HepG2 (cell line): ENCODE data around the gene ZNF524. TPM values are rescaled to one million over a fixed set of nuclear protein-coding genes. Genes with fewer than 3 reads are reported as not detected.

ENCODE experiments used
- ATF7-NPFF ChIP-seq: sonication (generic); formaldehyde crosslinking; IDR thresholded peaks from 2 replicates; pipeline ENCODE4 v1.8.1; 2023; ENCODE audit warnings: mild to moderate bottlenecking, low read depth, missing genetic modification reagents, moderate library complexity
- BHLHE40 ChIP-seq: IDR thresholded peaks from 2 replicates; pipeline ENCODE4 v1.6.1; 2011; ENCODE audit warnings: low read length, improper control_type of control experiment
- CBX1 ChIP-seq: IDR thresholded peaks from one replicate; pipeline ENCODE4 v1.6.1; 2016; ENCODE audit warnings: antibody characterized with exemption, low read depth
- FOXK2 ChIP-seq: fragments of 450-650 bp; IDR thresholded peaks from 2 replicates; pipeline ENCODE4 v1.6.1; 2016
- GATAD1 ChIP-seq: IDR thresholded peaks from 2 replicates; pipeline ENCODE4 v1.6.1; 2016; ENCODE audit warnings: missing genetic modification reagents, missing compliant biosample characterization
- KLF11 ChIP-seq: IDR thresholded peaks from 2 replicates; pipeline ENCODE4 v1.6.1; 2016; ENCODE audit warnings: missing compliant biosample characterization
- MLLT10 ChIP-seq: sonication (generic); formaldehyde crosslinking; IDR thresholded peaks from 2 replicates; pipeline ENCODE4 v1.4.0; 2020; ENCODE audit warnings: missing genetic modification reagents
- NRL ChIP-seq: sonication (generic); formaldehyde crosslinking; IDR thresholded peaks from 2 replicates; pipeline ENCODE4 v1.5.0; 2020; ENCODE audit warnings: missing genetic modification reagents, mild to moderate bottlenecking, moderate library complexity, borderline replicate concordance
- RFX5 ChIP-seq: IDR thresholded peaks from 2 replicates; pipeline ENCODE4 v1.6.1; 2011; ENCODE audit warnings: low read depth, low read length, improper control_type of control experiment
- RXRA ChIP-seq: sonication (generic); formaldehyde crosslinking; IDR thresholded peaks from 2 replicates; pipeline ENCODE4 v1.5.1; 2020; ENCODE audit warnings: missing genetic modification reagents
- SAFB2 ChIP-seq: sonication (generic); formaldehyde crosslinking; IDR thresholded peaks from 2 replicates; pipeline ENCODE4 v1.5.1; 2020; ENCODE audit warnings: missing genetic modification reagents, low read depth, mild to moderate bottlenecking, borderline replicate concordance
- SMC3 ChIP-seq: IDR thresholded peaks from 2 replicates; pipeline ENCODE4 v1.6.1; 2011; ENCODE audit warnings: low read length, improper control_type of control experiment
- SNAI1 ChIP-seq: sonication (generic); formaldehyde crosslinking; IDR thresholded peaks from 2 replicates; pipeline ENCODE4 v1.5.0; 2020; ENCODE audit warnings: mild to moderate bottlenecking, missing genetic modification reagents, borderline replicate concordance
- SOX13 ChIP-seq, 3 experiments: fragments of 450-650 bp in 1 of 3; sonication (generic) in 1 of 3; formaldehyde crosslinking in 1 of 3; IDR thresholded peaks in 2 of 3; conservative IDR thresholded peaks in 1 of 3; 2 replicates each; pipeline versions ENCODE4 v1.5.0 to v1.6.1; 2016 to 2020; ENCODE audit warnings: antibody characterized with exemption in 1 of 3, mild to moderate bottlenecking in 1 of 3, missing compliant biosample characterization in 1 of 3, missing genetic modification reagents in 1 of 3, moderate library complexity in 1 of 3
- TAF15 ChIP-seq: fragments of 200-400 bp; formaldehyde crosslinking; IDR thresholded peaks from one replicate; pipeline ENCODE4 v1.6.1; 2018; ENCODE audit warnings: mild to moderate bottlenecking, low read depth, low read length; ENCODE audit not compliant: poor library complexity, severe bottlenecking
- YY1 ChIP-seq: IDR thresholded peaks from 2 replicates; pipeline ENCODE4 v1.6.1; 2011; ENCODE audit warnings: low read length, low read depth, moderate library complexity, mild to moderate bottlenecking; ENCODE audit not compliant: insufficient read depth, insufficient replicate concordance
- ZFP36 ChIP-seq: fragments of 150-350 bp; IDR thresholded peaks from 2 replicates; pipeline ENCODE4 v1.6.1; 2018; ENCODE audit warnings: borderline replicate concordance, low read length, low read depth; ENCODE audit not compliant: partially characterized antibody
- ZNF136 ChIP-seq: sonication (generic); formaldehyde crosslinking; IDR thresholded peaks from 2 replicates; pipeline ENCODE4 v1.8.1; 2022; ENCODE audit warnings: low read depth, mild to moderate bottlenecking, moderate library complexity, missing genetic modification reagents
- ZNF296 ChIP-seq: sonication (generic); formaldehyde crosslinking; conservative IDR thresholded peaks from 2 replicates; pipeline ENCODE4 v1.5.0; 2020; ENCODE audit warnings: mild to moderate bottlenecking, missing genetic modification reagents
- ZNF30 ChIP-seq: sonication (generic); formaldehyde crosslinking; IDR thresholded peaks from 2 replicates; pipeline ENCODE4 v1.5.0; 2020; ENCODE audit warnings: mild to moderate bottlenecking, missing genetic modification reagents
- ZNF382 ChIP-seq: sonication (generic); formaldehyde crosslinking; IDR thresholded peaks from 2 replicates; pipeline ENCODE4 v1.5.0; 2020; ENCODE audit warnings: missing genetic modification reagents, mild to moderate bottlenecking, borderline replicate concordance
- ZNF446 ChIP-seq: sonication (generic); formaldehyde crosslinking; IDR thresholded peaks from 2 replicates; pipeline ENCODE4 v1.5.0; 2020; ENCODE audit warnings: mild to moderate bottlenecking, missing genetic modification reagents
- ZNF468 ChIP-seq: sonication (generic); formaldehyde crosslinking; IDR thresholded peaks from 2 replicates; pipeline ENCODE4 v1.8.0; 2022; ENCODE audit warnings: mild to moderate bottlenecking, moderate library complexity, missing genetic modification reagents
- ZNF549 ChIP-seq: sonication (generic); formaldehyde crosslinking; IDR thresholded peaks from 2 replicates; pipeline ENCODE4 v1.5.0; 2020; ENCODE audit warnings: missing genetic modification reagents
- ZNF619 ChIP-seq: sonication (generic); formaldehyde crosslinking; IDR thresholded peaks from 2 replicates; pipeline ENCODE4 v1.4.0; 2020; ENCODE audit warnings: mild to moderate bottlenecking, missing genetic modification reagents
- ZNF775 ChIP-seq: sonication (generic); formaldehyde crosslinking; IDR thresholded peaks from 2 replicates; pipeline ENCODE4 v1.4.0; 2020; ENCODE audit warnings: missing genetic modification reagents, mild to moderate bottlenecking, moderate library complexity, borderline replicate concordance
- ZNF788 ChIP-seq: sonication (generic); formaldehyde crosslinking; IDR thresholded peaks from 2 replicates; pipeline ENCODE4 v1.5.0; 2020; ENCODE audit warnings: mild to moderate bottlenecking, missing genetic modification reagents, borderline replicate concordance
- polyA plus RNA-seq, 8 experiments: library from polyadenylated mRNA; depleted of rRNA in 3 of 8; stranded (reverse) in 7 of 8; unstranded in 1 of 8; fragments of >200 nt; fragmentation: Illumina TruSeq in 4 of 8; extraction: Trizol in 4 of 8; gene quantifications; 2 replicates each; pipeline versions ENCODE4 v1.2.1 to v1.2.3, GENCODE V29; 2011 to 2016; ENCODE audit warnings: low read depth in 4 of 8, missing spikeins in 1 of 8, mixed read lengths in 1 of 8; ENCODE audit not compliant: insufficient read depth in 1 of 8
- total RNA-seq, 5 experiments: library from RNA; depleted of rRNA; stranded (reverse); fragments of >200 nt; fragmentation: Illumina TruSeq; extraction: Trizol; gene quantifications; 2 replicates each; pipeline ENCODE4 v1.2.3, GENCODE V29; 2016; ENCODE audit warnings: low read depth in 1 of 5
- TF ChIP-seq, protein P1 (sequence below): sonication (generic); formaldehyde crosslinking; IDR thresholded peaks from 2 replicates; pipeline ENCODE4 v1.4.0; 2020; ENCODE audit warnings: mild to moderate bottlenecking, missing genetic modification reagents
- TF ChIP-seq, protein P2 (sequence below): IDR thresholded peaks from 2 replicates; pipeline ENCODE4 v1.6.1; 2012; ENCODE audit warnings: low read depth, low read length, improper control_type of control experiment

Gene ZNF524
- total and polyA plus RNA-seq, 2 of the 13 experiments (the other 11 are each of a cell fraction or from before 2014, with no cell fraction given): 3.2 to 4.6 TPM

DNA sequence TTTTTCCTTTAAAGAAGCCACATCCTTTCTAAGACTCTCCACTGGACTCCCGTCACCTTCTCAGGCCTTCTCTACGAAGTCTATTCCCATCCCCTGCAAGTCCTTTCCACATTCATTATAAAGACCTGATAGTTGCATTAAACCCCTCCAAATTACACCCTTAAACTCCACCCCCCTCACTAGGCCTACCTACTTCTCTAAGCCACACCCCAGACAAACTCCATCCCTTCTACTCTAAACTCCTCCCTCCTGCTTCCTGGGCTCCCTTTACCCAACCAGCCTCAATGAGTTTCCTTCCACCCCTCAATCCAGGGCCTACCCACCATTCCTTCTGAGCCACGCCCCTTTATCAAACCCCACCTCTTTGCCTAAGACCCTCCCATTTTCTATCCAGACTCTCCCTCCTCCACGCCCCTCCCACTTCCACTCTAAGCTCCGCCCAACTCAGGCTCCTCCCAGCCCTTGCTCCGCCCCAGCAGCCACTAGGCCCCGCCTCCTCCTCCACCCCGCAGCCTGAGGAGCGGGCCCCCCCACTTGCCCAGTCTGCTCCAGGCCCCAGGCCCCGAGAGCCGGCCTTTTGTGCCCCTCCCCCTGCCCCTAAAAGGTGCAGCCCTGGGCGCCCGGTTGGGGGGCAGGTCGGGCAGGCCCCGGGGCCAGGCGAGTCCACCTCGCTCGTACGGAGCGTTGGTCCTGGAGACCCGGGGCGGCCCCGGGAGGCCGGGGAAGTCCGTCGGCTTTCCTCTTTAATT, 1.2 kb upstream of the ZNF524 start (continued):
- TF ChIP-seq ZNF30: no peak
- no peak; the same call in 1 of the 2 replicates for TF ChIP-seq SMC3
- no peak for TF ChIP-seq BHLHE40
- TF ChIP-seq CBX1: no peak
- TF ChIP-seq ZNF296 (CRISPR knock-in tag): no peak
- TF ChIP-seq SOX13 (IDR thresholded peaks at IDR 0.05): no peak
- peak in 1 of 2 experiments; percentile 20; a peak in 1 of 4 replicates for TF ChIP-seq SOX13 (CRISPR knock-in tag; conservative IDR thresholded peaks at IDR 0.05 in 1 of 2, IDR thresholded peaks at IDR 0.05 in 1 of 2)
- TF ChIP-seq ATF7-NPFF (CRISPR knock-in tag): no peak; the same call in 1 of the 2 replicates
- peak; percentile 56; the same call in 1 of the 2 replicates for TF ChIP-seq RXRA (CRISPR knock-in tag)
- 0 out of 2 replicates have a peak, but pooled peaks have one; percentile 15 for TF ChIP-seq RFX5
- TF ChIP-seq TAF15: peak; percentile 58
- no peak; the same call in 1 of the 2 replicates for TF ChIP-seq ZNF619 (CRISPR knock-in tag)
- TF ChIP-seq ZNF788 (CRISPR knock-in tag): no peak
- TF ChIP-seq ZNF468 (CRISPR knock-in tag): no peak
- no peak for TF ChIP-seq ZNF382
- TF ChIP-seq ZFP36: no peak
- TF ChIP-seq KLF11 (CRISPR knock-in tag): peak; percentile 74; the same call in 1 of the 2 replicates
- no peak for TF ChIP-seq SNAI1 (CRISPR knock-in tag)
- TF ChIP-seq MLLT10 (CRISPR knock-in tag): no peak
- no peak for TF ChIP-seq ZNF775
- no peak for TF ChIP-seq YY1
- 0 out of 2 replicates have a peak, but pooled peaks have one; percentile 33 for TF ChIP-seq FOXK2
- TF ChIP-seq, protein P1, sequence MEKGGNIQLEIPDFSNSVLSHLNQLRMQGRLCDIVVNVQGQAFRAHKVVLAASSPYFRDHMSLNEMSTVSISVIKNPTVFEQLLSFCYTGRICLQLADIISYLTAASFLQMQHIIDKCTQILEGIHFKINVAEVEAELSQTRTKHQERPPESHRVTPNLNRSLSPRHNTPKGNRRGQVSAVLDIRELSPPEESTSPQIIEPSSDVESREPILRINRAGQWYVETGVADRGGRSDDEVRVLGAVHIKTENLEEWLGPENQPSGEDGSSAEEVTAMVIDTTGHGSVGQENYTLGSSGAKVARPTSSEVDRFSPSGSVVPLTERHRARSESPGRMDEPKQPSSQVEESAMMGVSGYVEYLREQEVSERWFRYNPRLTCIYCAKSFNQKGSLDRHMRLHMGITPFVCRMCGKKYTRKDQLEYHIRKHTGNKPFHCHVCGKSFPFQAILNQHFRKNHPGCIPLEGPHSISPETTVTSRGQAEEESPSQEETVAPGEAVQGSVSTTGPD: no peak
- no peak for TF ChIP-seq ZNF446
- TF ChIP-seq NRL: 0 out of 2 replicates have a peak, but pooled peaks have one; percentile 62
- TF ChIP-seq, protein P2, sequence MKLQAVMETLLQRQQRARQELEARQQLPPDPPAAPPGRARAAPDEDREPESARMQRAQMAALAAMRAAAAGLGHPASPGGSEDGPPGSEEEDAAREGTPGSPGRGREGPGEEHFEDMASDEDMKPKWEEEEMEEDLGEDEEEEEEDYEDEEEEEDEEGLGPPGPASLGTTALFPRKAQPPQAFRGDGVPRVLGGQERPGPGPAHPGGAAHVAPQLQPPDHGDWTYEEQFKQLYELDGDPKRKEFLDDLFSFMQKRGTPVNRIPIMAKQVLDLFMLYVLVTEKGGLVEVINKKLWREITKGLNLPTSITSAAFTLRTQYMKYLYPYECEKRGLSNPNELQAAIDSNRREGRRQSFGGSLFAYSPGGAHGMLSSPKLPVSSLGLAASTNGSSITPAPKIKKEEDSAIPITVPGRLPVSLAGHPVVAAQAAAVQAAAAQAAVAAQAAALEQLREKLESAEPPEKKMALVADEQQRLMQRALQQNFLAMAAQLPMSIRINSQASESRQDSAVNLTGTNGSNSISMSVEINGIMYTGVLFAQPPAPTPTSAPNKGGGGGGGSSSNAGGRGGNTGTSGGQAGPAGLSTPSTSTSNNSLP: no peak
- no peak for TF ChIP-seq SAFB2 (CRISPR knock-in tag)
- TF ChIP-seq GATAD1 (CRISPR knock-in tag): no peak
- TF ChIP-seq ZNF549 (CRISPR knock-in tag): no peak
- no peak for TF ChIP-seq ZNF136
